Caki2 (cell line): Measurements from ENCODE around the gene GLB1L. TPM values are rescaled to one million over a fixed set of nuclear protein-coding genes. Genes with fewer than 3 reads are reported as not detected.
A peak's percentile ranks its signal among the peaks of the same experiment; 100 is the strongest.

Source experiments
- DNase-seq: peaks from one replicate; pipeline ENCODE4 v3.0.0-alpha.2; 2015; ENCODE audit warnings: low read depth
- in situ Hi-C: cut with HindIII; loops from 2 replicates; pipeline ENCODE4 v1.10.0; 2016; ENCODE audit warnings: low sequenced_read_pairs, low pct_unique_long_range_greater_than_20kb, mixed read lengths
- total RNA-seq: library from RNA; depleted of rRNA; stranded (reverse); fragments of >200 nt; shearing (Covaris generic); gene quantifications from 2 replicates; pipeline ENCODE4 v1.2.3, GENCODE V29; 2014; ENCODE audit warnings: low replicate concordance

GLB1L gene
- total RNA-seq, 1 experiment from 2014 or later: 26.1 TPM

GRCh38 chr2:219243291-219243761 is 1.9 kb downstream of the GLB1L start:
- DNase-seq: no peak
- in situ Hi-C loops: no loop called here

- in situ Hi-C loops: no loop called here
- DNase-seq: no peak
These were observed 10.9 kb downstream of the GLB1L start for GRCh38 chr2:219234331-219234730.

- in situ Hi-C loops: no loop called here
- DNase-seq: peak; percentile 54
These were observed 15.1 kb downstream of the GLB1L start for GRCh38 chr2:219230059-219230540.

- in situ Hi-C loops: no loop called here
- peak; percentile 96 for DNase-seq
These were observed 15.8 kb downstream of the GLB1L start, which contains the start of the genes ANKZF1 and ATG9A for GRCh38 chr2:219229305-219230058. TSS of gene ANKZF1 (plus strand) at chr2:219229806. CDS start at chr2:219230258, 452 bp downstream. TSS of gene ATG9A (minus strand) at chr2:219229636. CDS start at chr2:219228024, 1,612 bp downstream.

GRCh38 chr2:219228911-219229304 is 16.3 kb downstream of the GLB1L start:
- no peak for DNase-seq
- in situ Hi-C loops: no loop called here

- in situ Hi-C loops: no loop called here
- DNase-seq: no peak
These were observed 17.0 kb downstream of the GLB1L start for GRCh38 chr2:219228041-219228910.

GRCh38 chr2:219225350-219225749 is 19.9 kb downstream of the GLB1L start:
- no peak for DNase-seq
- in situ Hi-C loops: no loop called here

- DNase-seq: no peak
- in situ Hi-C loops: no loop called here
These were observed 21.2 kb downstream of the GLB1L start for GRCh38 chr2:219223831-219224610.

GRCh38 chr2:219221957-219222518 is 23.2 kb downstream of the GLB1L start:
- in situ Hi-C loops: no loop called here
- no peak for DNase-seq

GRCh38 chr2:219220652-219221402 is 24.4 kb downstream of the GLB1L start:
- no peak for DNase-seq
- in situ Hi-C loops: no loop called here

GRCh38 chr2:219219784-219220532 is 25.3 kb downstream of the GLB1L start:
- DNase-seq: no peak
- in situ Hi-C loops: no loop called here

GRCh38 chr2:219218732-219219701 is 26.2 kb downstream of the GLB1L start, which contains the start of gene ABCB6:
TSS of gene ABCB6 (minus strand) at chr2:219218958. CDS start at chr2:219218673, 285 bp downstream.
- DNase-seq: peak; percentile 91
- in situ Hi-C loops: no loop called here

- in situ Hi-C loops: no loop called here
- peak; percentile 77 for DNase-seq
These were observed 27.0 kb downstream of the GLB1L start for GRCh38 chr2:219218217-219218731.

GRCh38 chr2:219216535-219216915 is 28.7 kb downstream of the GLB1L start:
- in situ Hi-C loops: no loop called here
- no peak for DNase-seq

GRCh38 chr2:219215871-219216534 is 29.2 kb downstream of the GLB1L start:
- in situ Hi-C loops: no loop called here
- DNase-seq: no peak
